OCI-LY1 (cell line): ENCODE data around the gene RPL35A.

ENCODE experiments used
- H2AFZ ChIP-seq: fragments of 200-600 bp; sonication (generic), shearing (Covaris generic); 2 replicates; pipeline ENCODE4 v1.6.0; 2014; ENCODE audit warnings: antibody characterized with exemption, mild to moderate bottlenecking, low read length
- H3F3A ChIP-seq: fragments of 200-600 bp; sonication (generic), shearing (Covaris generic); 2 replicates; pipeline ENCODE4 v1.6.0; 2014; ENCODE audit warnings: mild to moderate bottlenecking, antibody characterized with exemption, low read length, moderate library complexity; ENCODE audit not compliant: insufficient read depth
- H3K27ac ChIP-seq: fragments of 200-600 bp; sonication (generic); 2 replicates; pipeline ENCODE4 v1.5.1; 2014; ENCODE audit warnings: low read length, mixed run types, mild to moderate bottlenecking, low read depth; ENCODE audit not compliant: poor library complexity, severe bottlenecking
- H3K27me3 ChIP-seq: fragments of 200-600 bp; sonication (generic); 2 replicates; pipeline ENCODE4 v1.6.0; 2014; ENCODE audit warnings: antibody characterized with exemption, mild to moderate bottlenecking, low read length, moderate library complexity; ENCODE audit not compliant: insufficient read depth
- H3K36me3 ChIP-seq: fragments of 200-600 bp; sonication (generic); 2 replicates; pipeline ENCODE4 v1.6.1; 2014; ENCODE audit warnings: mild to moderate bottlenecking, antibody characterized with exemption, low read length, moderate library complexity, mixed read lengths; ENCODE audit not compliant: insufficient read depth
- H3K4me1 ChIP-seq: fragments of 200-600 bp; sonication (generic); 2 replicates; pipeline ENCODE4 v1.5.1; 2014; ENCODE audit warnings: mild to moderate bottlenecking, low read length, moderate library complexity; ENCODE audit not compliant: insufficient read depth, severe bottlenecking
- H3K4me2 ChIP-seq: fragments of 200-600 bp; sonication (generic), shearing (Covaris generic); 2 replicates; pipeline ENCODE4 v1.6.1; 2014; ENCODE audit warnings: low read length
- H3K4me3 ChIP-seq: fragments of 200-600 bp; sonication (generic); 2 replicates; pipeline ENCODE4 v1.5.1; 2014; ENCODE audit warnings: low read length, low read depth, mild to moderate bottlenecking, mixed read lengths; ENCODE audit not compliant: poor library complexity, severe bottlenecking
- H3K79me2 ChIP-seq: fragments of 200-600 bp; shearing (Covaris generic); 2 replicates; pipeline ENCODE4 v1.6.1; 2016; ENCODE audit warnings: mixed run types, low read length, mixed read lengths; ENCODE audit not compliant: insufficient read depth
- H3K9ac ChIP-seq: fragments of 200-600 bp; sonication (generic), shearing (Covaris generic); 2 replicates; pipeline ENCODE4 v1.6.1; 2014; ENCODE audit warnings: mild to moderate bottlenecking, low read length, mixed read lengths
- H3K9me2 ChIP-seq: fragments of 200-600 bp; sonication (generic), shearing (Covaris generic); 2 replicates; pipeline ENCODE4 v1.6.1; 2014; ENCODE audit warnings: low read depth, mild to moderate bottlenecking, low read length, mixed read lengths
- H3K9me3 ChIP-seq: fragments of 200-600 bp; shearing (Covaris generic); 2 replicates; pipeline ENCODE4 v1.6.1; 2014; ENCODE audit warnings: low read length, mixed read lengths
- H4K20me1 ChIP-seq: fragments of 200-600 bp; sonication (generic), shearing (Covaris generic); 2 replicates; pipeline ENCODE4 v1.6.0; 2016; ENCODE audit warnings: mild to moderate bottlenecking, low read length; ENCODE audit not compliant: insufficient read depth
- EZH2 ChIP-seq: fragments of 200-600 bp; sonication (generic), shearing (Covaris generic); IDR thresholded peaks from 2 replicates; pipeline ENCODE4 v1.8.0; 2017; ENCODE audit warnings: borderline replicate concordance, mixed run types, mild to moderate bottlenecking, antibody characterized with exemption, low read length, moderate library complexity, mixed read lengths
- TF ChIP-seq, protein P1 (sequence below): fragments of 200-600 bp; sonication (generic), shearing (Covaris generic); IDR thresholded peaks from 2 replicates; pipeline ENCODE4 v1.5.1; 2017; ENCODE audit warnings: mild to moderate bottlenecking, antibody characterized with exemption, low read length, moderate library complexity, mixed read lengths

Gene RPL35A

DNA sequence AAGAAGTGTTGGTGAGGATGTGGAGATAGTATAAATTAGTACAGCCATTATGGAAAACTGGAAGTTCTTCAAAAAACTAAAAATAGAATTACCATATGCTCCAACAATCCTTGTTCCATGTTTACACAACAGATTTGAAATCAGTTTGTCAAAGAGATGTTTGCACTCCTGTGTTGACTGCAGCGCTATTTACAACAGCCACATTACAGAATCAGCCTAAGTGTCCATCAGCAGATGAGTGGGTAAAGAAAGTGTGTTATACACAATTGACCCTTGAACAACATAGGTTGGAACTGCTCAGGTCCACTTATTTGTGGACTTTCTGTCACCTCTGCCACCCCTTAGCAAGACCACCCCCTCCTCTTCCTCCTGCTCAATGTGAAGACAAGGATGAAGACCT is 44.7 kb downstream of the RPL35A start:
- H3K9me3 ChIP-seq = no peaks in the 10 kb centered on the region
- no peak overlapping the region for H3K4me3 ChIP-seq
- H4K20me1 ChIP-seq = no peaks in the 10 kb centered on the region
- TF ChIP-seq EZH2 = no peak
- TF ChIP-seq, protein P1, sequence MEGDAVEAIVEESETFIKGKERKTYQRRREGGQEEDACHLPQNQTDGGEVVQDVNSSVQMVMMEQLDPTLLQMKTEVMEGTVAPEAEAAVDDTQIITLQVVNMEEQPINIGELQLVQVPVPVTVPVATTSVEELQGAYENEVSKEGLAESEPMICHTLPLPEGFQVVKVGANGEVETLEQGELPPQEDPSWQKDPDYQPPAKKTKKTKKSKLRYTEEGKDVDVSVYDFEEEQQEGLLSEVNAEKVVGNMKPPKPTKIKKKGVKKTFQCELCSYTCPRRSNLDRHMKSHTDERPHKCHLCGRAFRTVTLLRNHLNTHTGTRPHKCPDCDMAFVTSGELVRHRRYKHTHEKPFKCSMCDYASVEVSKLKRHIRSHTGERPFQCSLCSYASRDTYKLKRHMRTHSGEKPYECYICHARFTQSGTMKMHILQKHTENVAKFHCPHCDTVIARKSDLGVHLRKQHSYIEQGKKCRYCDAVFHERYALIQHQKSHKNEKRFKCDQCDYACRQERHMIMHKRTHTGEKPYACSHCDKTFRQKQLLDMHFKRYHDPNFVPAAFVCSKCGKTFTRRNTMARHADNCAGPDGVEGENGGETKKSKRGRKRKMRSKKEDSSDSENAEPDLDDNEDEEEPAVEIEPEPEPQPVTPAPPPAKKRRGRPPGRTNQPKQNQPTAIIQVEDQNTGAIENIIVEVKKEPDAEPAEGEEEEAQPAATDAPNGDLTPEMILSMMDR = no peak
- H3K36me3 ChIP-seq = no peaks in the 10 kb centered on the region
- no peak overlapping the region for H3K4me2 ChIP-seq
- H2AFZ ChIP-seq = no peak overlapping the region
- no peaks in the 10 kb centered on the region for H3K27me3 ChIP-seq
- H3K27ac ChIP-seq = no peak overlapping the region
- H3F3A ChIP-seq = no peaks in the 10 kb centered on the region
- no peaks in the 10 kb centered on the region for H3K9me2 ChIP-seq
- H3K9ac ChIP-seq = no peak overlapping the region
- no peaks in the 10 kb centered on the region for H3K4me1 ChIP-seq
- H3K79me2 ChIP-seq = no peaks in the 10 kb centered on the region

DNA sequence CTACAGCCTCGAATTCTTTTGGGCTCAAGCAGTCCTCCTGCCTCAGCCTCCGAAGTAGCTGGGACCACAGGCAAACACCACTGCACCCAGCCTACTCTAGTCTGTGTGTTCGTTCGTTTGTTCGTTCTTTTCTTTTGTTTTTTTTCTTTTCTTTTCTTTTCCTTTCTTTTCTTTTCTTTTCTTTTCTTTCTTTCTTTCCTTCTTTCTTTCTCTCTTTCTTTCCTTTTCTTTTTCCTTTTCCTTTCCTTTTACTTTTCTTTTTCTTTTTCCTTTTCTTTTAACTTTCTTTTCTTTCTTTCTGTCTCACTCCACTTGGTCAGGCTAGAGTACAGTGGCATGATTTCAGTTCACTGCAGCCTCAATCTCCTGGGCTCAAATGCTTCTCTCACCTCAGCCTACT is 46.9 kb downstream of the RPL35A start:
- H3K79me2 ChIP-seq = no peaks in the 10 kb centered on the region
- no peaks in the 10 kb centered on the region for H4K20me1 ChIP-seq
- no peaks in the 10 kb centered on the region for H3F3A ChIP-seq
- H3K9ac ChIP-seq = no peak overlapping the region
- H3K27ac ChIP-seq = no peak overlapping the region
- no peaks in the 10 kb centered on the region for H3K9me3 ChIP-seq
- H2AFZ ChIP-seq = no peak overlapping the region
- no peaks in the 10 kb centered on the region for H3K4me1 ChIP-seq
- TF ChIP-seq, protein P1 = no peak
- no peak for TF ChIP-seq EZH2
- no peak overlapping the region for H3K4me3 ChIP-seq
- H3K27me3 ChIP-seq = no peaks in the 10 kb centered on the region
- no peak overlapping the region for H3K4me2 ChIP-seq
- H3K9me2 ChIP-seq = no peaks in the 10 kb centered on the region
- no peaks in the 10 kb centered on the region for H3K36me3 ChIP-seq

DNA sequence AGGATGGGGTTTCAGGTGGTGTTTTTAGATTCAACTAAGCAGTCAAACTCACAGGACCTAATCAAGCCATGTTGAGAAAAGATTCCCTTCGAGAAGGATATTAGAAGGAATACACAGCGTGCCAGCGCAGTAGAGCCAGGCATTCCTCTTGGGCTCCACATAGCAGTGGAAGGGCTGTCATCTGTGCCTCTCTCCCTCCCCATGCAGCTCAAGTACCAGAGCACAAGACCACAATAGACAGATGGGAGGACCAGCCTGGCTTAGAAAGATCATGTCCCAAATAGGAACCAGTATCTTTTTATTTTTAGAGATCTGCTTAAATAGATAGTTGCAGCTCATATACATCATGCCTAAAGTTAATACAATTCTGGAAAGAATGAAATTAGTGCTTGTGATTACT is 47.9 kb downstream of the RPL35A start:
- H3K4me2 ChIP-seq = no peak overlapping the region
- no peak overlapping the region for H3K4me3 ChIP-seq
- no peaks in the 10 kb centered on the region for H4K20me1 ChIP-seq
- no peak overlapping the region for H3K27ac ChIP-seq
- H3K79me2 ChIP-seq = no peaks in the 10 kb centered on the region
- H3K9ac ChIP-seq = no peak overlapping the region
- no peaks in the 10 kb centered on the region for H3K36me3 ChIP-seq
- TF ChIP-seq, protein P1 = no peak
- TF ChIP-seq EZH2 = no peak
- H2AFZ ChIP-seq = no peak overlapping the region
- H3K27me3 ChIP-seq = no peaks in the 10 kb centered on the region
- no peaks in the 10 kb centered on the region for H3K9me3 ChIP-seq
- no peaks in the 10 kb centered on the region for H3K9me2 ChIP-seq
- H3F3A ChIP-seq = no peaks in the 10 kb centered on the region
- no peaks in the 10 kb centered on the region for H3K4me1 ChIP-seq
